ENCODE results near the gene VTI1A. TPM values are rescaled to one million over a fixed set of nuclear protein-coding genes. Genes with fewer than 3 reads are reported as not detected.
A peak's percentile ranks its signal among the peaks of the same experiment; 100 is the strongest.

The VTI1A gene
- total RNA-seq, 1 experiment from 2014 or later: 22.0 TPM

DNA sequence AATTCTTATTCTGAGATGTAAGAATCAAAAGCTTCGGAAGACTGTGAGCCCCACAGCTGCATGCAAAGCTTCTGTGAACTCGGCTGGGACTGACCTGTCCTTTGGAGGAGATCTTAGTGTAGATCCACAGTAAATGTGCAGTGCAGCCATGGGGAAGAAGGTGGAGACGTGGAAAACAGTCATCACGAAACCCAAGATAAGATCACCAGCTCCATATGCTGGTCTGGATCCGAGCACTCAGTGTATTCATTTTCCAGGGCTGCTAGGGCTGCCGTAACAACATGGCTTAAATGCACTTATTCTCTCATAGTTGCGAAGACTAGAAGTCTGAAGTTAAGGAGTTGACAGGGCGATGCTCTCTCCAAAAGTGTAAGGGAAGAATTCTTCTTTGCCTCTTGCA, 360.0 kb downstream of the VTI1A start:
- Histone ChIP-seq H3K79me2 (ENCODE audit: insufficient read depth, low read length) (no peaks in the 10 kb centered on the region), H4K20me1 (ENCODE audit: control insufficient read depth, insufficient read depth, insufficient read length) (no peaks in the 10 kb centered on the region), H2BK20ac (ENCODE audit: low read depth, low read length, poor library complexity, severe bottlenecking) (no peak overlapping the region), H3T11ph (ENCODE audit: low read length) (no peak overlapping the region), H3K56ac (ENCODE audit: insufficient read length, low read depth, low read length) (no peak overlapping the region), H2BK120ac (ENCODE audit: low read depth, low read length, poor library complexity, severe bottlenecking) (no peak overlapping the region), H3K9ac (ENCODE audit: extremely low read depth, insufficient read length, low read length) (no peak overlapping the region), H3K27ac (ENCODE audit: insufficient read length, low read depth, low read length) (no peak overlapping the region), H4K5ac (ENCODE audit: insufficient read length, low read depth, low read length) (no peak overlapping the region), H4K91ac (ENCODE audit: insufficient read length, low read depth, low read length) (peak overlapping the region; percentile 61), H3K4me1 (ENCODE audit: insufficient read depth, low read length) (peaks cover 16% of the 10 kb centered on the region), H3K79me1 (ENCODE audit: insufficient read depth, low read depth, low read length, poor library complexity, severe bottlenecking) (no peaks in the 10 kb centered on the region), H3K9me3 (ENCODE audit: control insufficient read depth, low read depth, low read length) (no peaks in the 10 kb centered on the region), H2BK12ac (ENCODE audit: insufficient read length, low read depth, low read length) (peak overlapping the region; percentile 10), H3K23ac (ENCODE audit: insufficient read length, low read depth, low read length) (no peak overlapping the region), H2AK5ac (ENCODE audit: insufficient read length, low read length) (peak overlapping the region; percentile 13), H3K14ac (ENCODE audit: insufficient read depth, low read length) (no peak overlapping the region), H2AFZ (ENCODE audit: low read length) (no peak overlapping the region), H2BK15ac (ENCODE audit: low read depth, low read length) (no peak overlapping the region), H3K4ac (ENCODE audit: low read depth, low read length) (no peak overlapping the region), H3K27me3 (ENCODE audit: insufficient read depth, low read length) (no peaks in the 10 kb centered on the region), H2BK5ac (ENCODE audit: insufficient read length, low read length) (no peak overlapping the region), H3K18ac (ENCODE audit: insufficient read length, low read depth, low read length) (peak overlapping the region; percentile 6), H3K4me2 (ENCODE audit: insufficient read depth, insufficient read length, low read length) (no peak overlapping the region), H4K8ac (replicated peaks; ENCODE audit: insufficient read length, low read depth, low read length) (no peak overlapping the region), H3K23me2 (ENCODE audit: insufficient read length, low read depth, low read length, poor library complexity, severe bottlenecking) (no peaks in the 10 kb centered on the region)
- Mint-ChIP-seq H3K4me3 (no peak overlapping the region; a peak in 1 of 5 replicates), H3K4me1 (peaks cover 38% of the 10 kb centered on the region in 2 experiments), H3K27me3 (ENCODE audit: low read depth) (peaks cover 8% of the 10 kb centered on the region), H3K36me3 (ENCODE audit: insufficient read depth in 1 of 3, low read depth in 3 of 3) (peaks cover 6 to 13% (median 8%) of the 10 kb centered on the region in 3 experiments; a peak in 6 of 7 replicates), H3K27ac (no peak overlapping the region), H3K9me3 (peaks cover 0 to 4% of the 10 kb centered on the region in 2 experiments; a peak in 1 of 5 replicates)
- TF ChIP-seq, protein P1, sequence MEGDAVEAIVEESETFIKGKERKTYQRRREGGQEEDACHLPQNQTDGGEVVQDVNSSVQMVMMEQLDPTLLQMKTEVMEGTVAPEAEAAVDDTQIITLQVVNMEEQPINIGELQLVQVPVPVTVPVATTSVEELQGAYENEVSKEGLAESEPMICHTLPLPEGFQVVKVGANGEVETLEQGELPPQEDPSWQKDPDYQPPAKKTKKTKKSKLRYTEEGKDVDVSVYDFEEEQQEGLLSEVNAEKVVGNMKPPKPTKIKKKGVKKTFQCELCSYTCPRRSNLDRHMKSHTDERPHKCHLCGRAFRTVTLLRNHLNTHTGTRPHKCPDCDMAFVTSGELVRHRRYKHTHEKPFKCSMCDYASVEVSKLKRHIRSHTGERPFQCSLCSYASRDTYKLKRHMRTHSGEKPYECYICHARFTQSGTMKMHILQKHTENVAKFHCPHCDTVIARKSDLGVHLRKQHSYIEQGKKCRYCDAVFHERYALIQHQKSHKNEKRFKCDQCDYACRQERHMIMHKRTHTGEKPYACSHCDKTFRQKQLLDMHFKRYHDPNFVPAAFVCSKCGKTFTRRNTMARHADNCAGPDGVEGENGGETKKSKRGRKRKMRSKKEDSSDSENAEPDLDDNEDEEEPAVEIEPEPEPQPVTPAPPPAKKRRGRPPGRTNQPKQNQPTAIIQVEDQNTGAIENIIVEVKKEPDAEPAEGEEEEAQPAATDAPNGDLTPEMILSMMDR (conservative IDR thresholded peaks at IDR 0.05): no peak
- DNase-seq: peak; percentile 11
- no CpG with 5 or more reads among the region's 8 CpGs for WGBS (ENCODE audit: extremely low coverage, insufficient read length, low lambda C conversion rate)

All from H9 (cell line).